Left lung (tissue), 10 donors: ENCODE results near the gene STK35. TPM values are rescaled to one million over a fixed set of nuclear protein-coding genes. Genes with fewer than 3 reads are reported as not detected.

Source experiments
- ATAC-seq: fragments of 200-7000 bp; cut with Tn5 transposase; one replicate; pipeline ENCODE4 v1.9.1; 2020; ENCODE audit warnings: moderate library complexity
- DNase-seq, 4 donors: peaks; one replicate each; pipeline ENCODE4 v3.0.0-alpha.2; 2013 to 2020
- H3K27ac ChIP-seq, 2 donors: fragments of 200-600 bp; sonication (generic) in 1 of 2; one replicate each; pipeline versions ENCODE4 v1.5.0 to v1.8.0; 2020 to 2021
- H3K27me3 ChIP-seq, 2 donors: fragments of 200-600 bp; sonication (generic) in 1 of 2; one replicate each; pipeline versions ENCODE4 v1.5.0 to v1.8.0; 2020 to 2021
- H3K36me3 ChIP-seq, 2 donors: fragments of 200-600 bp; sonication (generic) in 1 of 2; one replicate each; pipeline versions ENCODE4 v1.5.0 to v1.8.0; 2020 to 2021
- H3K4me1 ChIP-seq, 2 donors: fragments of 200-600 bp; one replicate each; pipeline ENCODE4 v1.8.0; 2021
- H3K4me3 ChIP-seq, 2 donors: fragments of 200-600 bp; sonication (generic) in 1 of 2; one replicate each; pipeline versions ENCODE4 v1.5.0 to v1.8.0; 2020 to 2021; ENCODE audit warnings: mild to moderate bottlenecking in 1 of 2
- H3K9me3 ChIP-seq, 2 donors: fragments of 200-600 bp; sonication (generic) in 1 of 2; one replicate each; pipeline versions ENCODE4 v1.5.0 to v1.8.0; 2020 to 2021
- CTCF ChIP-seq, 2 donors: fragments of 200-600 bp; sonication (generic) in 1 of 2; IDR thresholded peaks; one replicate each; pipeline versions ENCODE4 v1.5.0 to v1.8.0; 2021; ENCODE audit warnings: antibody characterized with exemption in 2 of 2
- intact Hi-C, 2 donors: fragments of 100-400 bp; cut with DNase I; formaldehyde crosslinking; loops; one replicate each; pipeline versions ENCODE4 v1.11.2 to v1.14.2; 2022
- polyA plus RNA-seq, 6 donors: library from polyadenylated mRNA; unstranded; fragments of 120-200 nt; gene quantifications; one replicate each; pipeline ENCODE4 v1.2.1, GENCODE V29; 2013; ENCODE audit not compliant: insufficient read length in 6 of 6
- total RNA-seq, 2 donors: library from RNA; stranded (reverse); fragmentation: NEBNext Ultra II Directional; extraction: Animal tissue kit (Norgen Biotek cat#: 25700); gene quantifications; one replicate each; pipeline ENCODE4 v1.2.1, GENCODE V29; 2021
- donor health status: DM: no; HTN: yes; CAD: no.
- donor health status: DM: no; HTN: no; CAD: no.

STK35 gene
- total and polyA plus RNA-seq, 8 donors: 15.8 to 20.7 (median 17.8) TPM

GRCh38 chr20:2195614-2196013 lies 94.0 kb downstream of the STK35 start:
- Histone ChIP-seq H3K4me3 (no peak overlapping the region), H3K27me3 (peaks cover 0 to 44% of the 10 kb centered on the region in 2 donors), H3K4me1 (no peaks in the 10 kb centered on the region), H3K27ac (no peak overlapping the region), H3K9me3 (no peaks in the 10 kb centered on the region), H3K36me3 (no peaks in the 10 kb centered on the region)
- DNase-seq (no peak), ATAC-seq (no peak)
- no peak for TF ChIP-seq CTCF (IDR thresholded peaks at IDR 0.05)
- intact Hi-C loops: no loop called here

DNA sequence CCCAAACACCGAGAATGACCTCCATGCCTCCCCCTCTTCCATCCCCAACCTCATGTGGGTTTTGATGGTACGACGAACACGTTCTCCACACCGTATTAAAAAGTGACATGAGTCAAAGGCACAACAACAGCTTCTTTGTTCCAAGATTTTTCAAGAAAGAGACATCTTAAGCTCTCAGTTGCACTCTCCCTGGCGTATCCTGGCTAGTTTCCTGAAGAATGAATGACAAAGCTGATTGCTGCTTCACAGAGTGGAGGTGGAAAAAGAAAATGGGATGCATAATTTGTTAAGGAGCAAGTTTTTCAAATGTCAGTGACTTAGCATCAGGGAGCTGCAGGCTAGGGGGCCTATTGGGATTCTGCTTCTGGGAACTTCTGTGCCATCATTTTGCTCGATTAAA lies 95.5 kb downstream of the STK35 start:
- DNase-seq (no peak), ATAC-seq (no peak)
- Histone ChIP-seq H3K27me3 (peaks cover 0 to 45% of the 10 kb centered on the region in 2 donors), H3K4me3 (no peak overlapping the region), H3K36me3 (no peaks in the 10 kb centered on the region), H3K9me3 (no peaks in the 10 kb centered on the region), H3K27ac (no peak overlapping the region), H3K4me1 (no peaks in the 10 kb centered on the region)
- TF ChIP-seq CTCF (IDR thresholded peaks at IDR 0.05): no peak
- intact Hi-C loops: no loop called here

Other genes with a start within 250 kb of the STK35 start
- gene SIRPA, start 206.4 kb upstream of the STK35 start, total RNA-seq: 100 to 1,000 TPM in 1 of 2 donors, 10 to 100 TPM in 1; 43.9 to 102 TPM
- gene SIRPA, start 206.4 kb upstream of the STK35 start, polyA plus RNA-seq: 10 to 100 TPM in 5 of 6 donors, 1 to 10 TPM in 1; 9.8 to 12.9 (median 12.1) TPM
- not detected for gene PDYN, start 107.8 kb upstream of the STK35 start, total RNA-seq
- not detected for gene PDYN, start 107.8 kb upstream of the STK35 start, polyA plus RNA-seq
- under 1 TPM in 1 of 2 donors, not detected in 1; 0.37 TPM for gene TGM3, start 194.2 kb downstream of the STK35 start, total RNA-seq
- gene TGM3, start 194.2 kb downstream of the STK35 start, polyA plus RNA-seq: under 1 TPM in 4 of 6 donors, not detected in 2; 0.20 to 0.34 (median 0.23) TPM